ENCODE measurements around the gene PNKD. TPM values are rescaled to one million over a fixed set of nuclear protein-coding genes. Genes with fewer than 3 reads are reported as not detected.

The PNKD gene
- total and polyA plus RNA-seq, 2 experiments from 2014 or later, result 28.2 to 83.3 TPM

GRCh38 chr2:218259099-218259961 lies 11.0 kb upstream of the PNKD start:
- DNase-seq (ENCODE audit: low spot score) (peak; percentile 24), ATAC-seq (no peak)
- Mint-ChIP-seq H3K36me3 (ENCODE audit: low read depth) (peaks cover 32% of the 10 kb centered on the region), H3K9me3 (no peaks in the 10 kb centered on the region), H3K27me3 (ENCODE audit: insufficient read depth, low read depth, poor library complexity) (peaks cover 16% of the 10 kb centered on the region), H3K4me1 (peaks cover 33% of the 10 kb centered on the region), H3K4me3 (no peak overlapping the region), H3K27ac (peak overlapping the region; percentile 82)
- Histone ChIP-seq H3K27ac (ENCODE audit: low read depth) (peak overlapping the region; percentile 45; the same call in 1 of the 2 replicates), H3K79me2 (replicated peaks; ENCODE audit: insufficient read depth) (no peaks in the 10 kb centered on the region), H3K9me2 (ENCODE audit: insufficient read depth) (no peaks in the 10 kb centered on the region), H3K4me1 (ENCODE audit: insufficient read depth) (peaks cover 29% of the 10 kb centered on the region), H2AFZ (no peak overlapping the region), H3F3A (replicated peaks; ENCODE audit: low read depth) (peaks cover 14% of the 10 kb centered on the region), H3K4me3 (no peak overlapping the region), H3K36me3 (ENCODE audit: insufficient read depth) (peaks cover 18% of the 10 kb centered on the region; the same call in 1 of the 2 replicates), H3K4me2 (no peak overlapping the region), H3K27me3 (ENCODE audit: insufficient read depth) (no peaks in the 10 kb centered on the region), H4K20me1 (replicated peaks; ENCODE audit: insufficient read depth) (peaks cover 4% of the 10 kb centered on the region; the same call in 1 of the 2 replicates)
- no peak for TF ChIP-seq JUNB (IDR thresholded peaks at IDR 0.05; ENCODE audit: unreplicated experiment)
- no peak for TF ChIP-seq CREB1 (CRISPR knock-in tag; IDR thresholded peaks at IDR 0.05; ENCODE audit: low read depth)
- no peak for TF ChIP-seq REST (IDR thresholded peaks at IDR 0.05; ENCODE audit: unreplicated experiment)
- TF ChIP-seq CTCF (conservative IDR thresholded peaks at IDR 0.05; ENCODE audit: low read depth in 2 of 2), result no peak
- TF ChIP-seq ZNF462 (CRISPR knock-in tag; IDR thresholded peaks at IDR 0.05), result no peak
- TF ChIP-seq STAT1 (IDR thresholded peaks at IDR 0.05; ENCODE audit: unreplicated experiment), result no peak
- TF ChIP-seq POLR2AphosphoS5 (IDR thresholded peaks at IDR 0.05; ENCODE audit: low read depth), result no peak
- no peak for TF ChIP-seq EZH2 (IDR thresholded peaks at IDR 0.05; ENCODE audit: low read depth, unreplicated experiment)
- no peak for TF ChIP-seq EZH2phosphoT487 (IDR thresholded peaks at IDR 0.05; ENCODE audit: unreplicated experiment)
